Heart right ventricle (tissue), 16 donors: ENCODE data around the gene ROPN1. TPM values are rescaled to one million over a fixed set of nuclear protein-coding genes. Genes with fewer than 3 reads are reported as not detected.

Source experiments
- ATAC-seq, 8 donors: fragments of 200-7000 bp; cut with Tn5 transposase; one replicate each; pipeline ENCODE4 v1.9.1; 2020; ENCODE audit warnings: mild to moderate bottlenecking in 8 of 8, moderate library complexity in 8 of 8, moderate number of reproducible peaks in 1 of 8
- DNase-seq, 2 donors: peaks; one replicate each; pipeline ENCODE4 v3.0.0-alpha.2; 2020
- H3K27ac ChIP-seq, 10 donors: fragments of 200-600 bp; sonication (generic) in 2 of 10; one replicate each; pipeline versions ENCODE4 v1.5.0 to v1.8.0; 2020 to 2022; ENCODE audit warnings: mild to moderate bottlenecking in 3 of 10
- H3K27me3 ChIP-seq, 7 donors: fragments of 200-600 bp; one replicate each; pipeline ENCODE4 v1.8.0; 2021 to 2022; ENCODE audit warnings: mild to moderate bottlenecking in 2 of 7
- H3K36me3 ChIP-seq, 9 donors: fragments of 200-600 bp; sonication (generic) in 1 of 9; one replicate each; pipeline versions ENCODE4 v1.5.0 to v1.8.0; 2020 to 2022; ENCODE audit warnings: mild to moderate bottlenecking in 2 of 9
- H3K4me1 ChIP-seq, 9 donors: fragments of 200-600 bp; sonication (generic) in 1 of 9; one replicate each; pipeline versions ENCODE4 v1.5.0 to v1.8.0; 2020 to 2022; ENCODE audit warnings: mild to moderate bottlenecking in 4 of 9
- H3K4me3 ChIP-seq, 10 donors: fragments of 200-600 bp; sonication (generic) in 2 of 10; one replicate each; pipeline versions ENCODE4 v1.5.0 to v1.8.0; 2020 to 2022; ENCODE audit warnings: mild to moderate bottlenecking in 7 of 10, moderate library complexity in 2 of 10
- H3K9me3 ChIP-seq, 11 donors: fragments of 200-600 bp in 10 of 11; sonication (generic) in 2 of 11; one replicate each; pipeline versions ENCODE4 v1.5.0 to v1.8.0; 2013 to 2022; ENCODE audit warnings: mild to moderate bottlenecking in 2 of 11, control low read depth in 1 of 11, moderate library complexity in 1 of 11
- WGBS, 2 donors: extraction: QIAGEN DNeasy Blood & Tissue Kit; methylation state at CpG; one replicate each; pipeline ENCODE4 v1.1.7; 2013; ENCODE audit warnings: inconsistent platforms in 1 of 2; 5-methylcytosine and 5-hydroxymethylcytosine counted together
- intact Hi-C, 10 donors: fragments of 100-400 bp; cut with DNase I; formaldehyde crosslinking; loops; one replicate each; pipeline versions ENCODE4 v1.11.1 to v1.14.2; 2022
- polyA plus RNA-seq, 2 donors: library from polyadenylated mRNA; stranded (reverse); fragments of 200-250 nt; gene quantifications; one replicate each; pipeline ENCODE4 v1.2.3, GENCODE V29; 2013
- total RNA-seq, 10 donors: library from RNA; stranded (reverse); fragmentation: NEBNext Ultra II Directional in 3 of 10; extraction: Animal tissue kit (Norgen Biotek cat#: 25700) in 3 of 10; gene quantifications; one replicate each; pipeline versions ENCODE4 v1.2.1 to v1.2.4, GENCODE V29; 2021 to 2023
- TF ChIP-seq, protein P1 (sequence below), 9 donors: fragments of 200-600 bp; sonication (generic) in 2 of 9; IDR thresholded peaks; one replicate each; pipeline versions ENCODE4 v1.5.0 to v1.8.0; 2021 to 2022; ENCODE audit warnings: antibody characterized with exemption in 9 of 9, mild to moderate bottlenecking in 5 of 9, moderate library complexity in 1 of 9
- donor health status: Arrhythmogenic right ventricular cardiomyopathy.
- donor health status: ischemic (EF 13 %, LVEDD 7.1; RV severe dilation, severe dysfunction).
- donor health status: healthy with polysubstance abuse.
- donor health status: DM: no; HTN: yes; CAD: no.
- donor health status: DM: no; HTN: no; CAD: no.
- donor health status: ischemic (EF 25% LVEDD 6.9; RV normal size, moderate dysfunction).
- donor health status: ischemic (EF 25% LVEDD 5.7; RV mildly dilated, moderate dysfunction).
- donor health status: healthy.
- donor health status: DM: yes; HTN: yes; CAD: no.
- donor health status: Ischemic cardiomyopathy.
- donor health status: ischemic (EF 35%, LVEDD 5.7; RV mildly dilated, moderate dysfunction).
- donor health status: nonischemic (EF 11% LVEDD 7.7; RV severe dilation, severe dysfunction).
- donor health status: DM: yes; HTN: yes; CAD: no.
- donor health status: PGD.
- donor health status: ischemic (EF 29% LVEDD 5.4; RV normal size, mild dysfunction).
- donor health status: nonischemic (EF 23%, LVEDD 6.1; RV moderate dilation, normal function).

ROPN1 gene
- total and polyA plus RNA-seq, 12 donors: 0.28 to 2.0 (median 0.42) TPM; not detected in 5

DNA sequence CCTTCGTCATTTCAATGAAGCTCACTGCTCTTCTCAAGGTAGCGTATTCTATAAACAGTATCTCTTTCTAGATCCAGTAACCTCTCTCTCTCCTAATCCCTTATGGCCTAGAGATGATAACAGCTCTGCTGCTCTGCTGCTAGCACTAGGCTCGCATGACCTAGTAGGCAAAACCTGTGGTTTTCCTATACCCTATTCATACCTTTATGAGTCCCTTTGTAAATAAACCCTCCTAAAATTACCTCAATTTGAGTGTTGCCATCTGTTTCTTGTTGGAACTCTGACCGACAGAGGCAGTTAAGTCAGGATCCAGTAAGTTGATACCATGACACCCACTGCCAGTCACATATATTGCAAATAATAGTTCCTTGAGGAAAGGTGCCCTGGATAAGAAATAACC lies 38.2 kb downstream of the ROPN1 start:
- WGBS, 2 donors: 96 to 98% methylated on average over 4 of the region's 4 CpGs
- intact Hi-C loops: no loop called here
- no peak overlapping the region for H3K27ac ChIP-seq
- no peaks in the 10 kb centered on the region for H3K27me3 ChIP-seq
- no peak overlapping the region for H3K4me3 ChIP-seq
- no peaks in the 10 kb centered on the region for H3K9me3 ChIP-seq
- ATAC-seq (no peak), DNase-seq (no peak)
- peaks cover 0 to 7% (median 0%) of the 10 kb centered on the region in 9 donors for H3K4me1 ChIP-seq
- TF ChIP-seq, protein P1, sequence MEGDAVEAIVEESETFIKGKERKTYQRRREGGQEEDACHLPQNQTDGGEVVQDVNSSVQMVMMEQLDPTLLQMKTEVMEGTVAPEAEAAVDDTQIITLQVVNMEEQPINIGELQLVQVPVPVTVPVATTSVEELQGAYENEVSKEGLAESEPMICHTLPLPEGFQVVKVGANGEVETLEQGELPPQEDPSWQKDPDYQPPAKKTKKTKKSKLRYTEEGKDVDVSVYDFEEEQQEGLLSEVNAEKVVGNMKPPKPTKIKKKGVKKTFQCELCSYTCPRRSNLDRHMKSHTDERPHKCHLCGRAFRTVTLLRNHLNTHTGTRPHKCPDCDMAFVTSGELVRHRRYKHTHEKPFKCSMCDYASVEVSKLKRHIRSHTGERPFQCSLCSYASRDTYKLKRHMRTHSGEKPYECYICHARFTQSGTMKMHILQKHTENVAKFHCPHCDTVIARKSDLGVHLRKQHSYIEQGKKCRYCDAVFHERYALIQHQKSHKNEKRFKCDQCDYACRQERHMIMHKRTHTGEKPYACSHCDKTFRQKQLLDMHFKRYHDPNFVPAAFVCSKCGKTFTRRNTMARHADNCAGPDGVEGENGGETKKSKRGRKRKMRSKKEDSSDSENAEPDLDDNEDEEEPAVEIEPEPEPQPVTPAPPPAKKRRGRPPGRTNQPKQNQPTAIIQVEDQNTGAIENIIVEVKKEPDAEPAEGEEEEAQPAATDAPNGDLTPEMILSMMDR (IDR thresholded peaks at IDR 0.05): no peak
- H3K36me3 ChIP-seq: peaks cover 0 to 69% (median 8%) of the 10 kb centered on the region in 9 donors

DNA sequence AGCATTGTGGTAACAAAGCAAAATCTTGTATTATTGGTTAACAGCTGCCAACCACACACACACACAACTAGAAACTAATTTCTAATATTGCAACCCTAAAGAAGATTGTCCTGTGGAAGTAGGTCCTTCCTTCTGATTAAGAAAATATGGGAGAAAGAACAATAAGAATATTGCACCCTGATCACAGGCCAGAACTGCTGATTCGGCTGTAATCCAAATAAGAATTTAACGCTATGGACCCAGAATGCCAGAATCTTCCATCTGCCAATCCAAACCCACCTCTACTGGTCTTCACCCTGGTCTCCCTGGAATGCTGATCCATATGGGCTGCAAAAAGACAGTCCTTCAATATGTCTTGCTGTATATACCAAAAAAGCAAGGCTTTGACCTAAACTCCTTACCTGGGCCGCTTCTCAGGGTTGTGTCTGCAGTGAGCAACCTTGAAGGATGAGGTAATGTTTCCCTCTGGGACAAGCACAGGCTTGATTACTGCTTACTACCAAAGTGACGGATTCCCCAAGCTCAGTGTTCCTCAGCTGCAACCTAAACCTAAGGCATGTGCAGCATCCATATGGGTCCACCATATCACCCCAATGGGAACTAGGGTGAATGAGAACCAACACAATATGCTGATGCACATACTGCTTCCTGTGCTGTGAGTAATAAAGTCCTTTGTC lies 38.9 kb downstream of the ROPN1 start:
- Histone ChIP-seq H3K4me3 (no peak overlapping the region), H3K27ac (no peak overlapping the region), H3K4me1 (no peaks in the 10 kb centered on the region), H3K9me3 (no peaks in the 10 kb centered on the region), H3K36me3 (peaks cover 0 to 77% (median 15%) of the 10 kb centered on the region in 9 donors), H3K27me3 (no peaks in the 10 kb centered on the region)
- ATAC-seq (no peak), DNase-seq (no peak)
- WGBS, 2 donors: 95 to 100% methylated on average over 4 of the region's 4 CpGs
- TF ChIP-seq, protein P1 (IDR thresholded peaks at IDR 0.05): no peak
- intact Hi-C loops: no loop called here

DNA sequence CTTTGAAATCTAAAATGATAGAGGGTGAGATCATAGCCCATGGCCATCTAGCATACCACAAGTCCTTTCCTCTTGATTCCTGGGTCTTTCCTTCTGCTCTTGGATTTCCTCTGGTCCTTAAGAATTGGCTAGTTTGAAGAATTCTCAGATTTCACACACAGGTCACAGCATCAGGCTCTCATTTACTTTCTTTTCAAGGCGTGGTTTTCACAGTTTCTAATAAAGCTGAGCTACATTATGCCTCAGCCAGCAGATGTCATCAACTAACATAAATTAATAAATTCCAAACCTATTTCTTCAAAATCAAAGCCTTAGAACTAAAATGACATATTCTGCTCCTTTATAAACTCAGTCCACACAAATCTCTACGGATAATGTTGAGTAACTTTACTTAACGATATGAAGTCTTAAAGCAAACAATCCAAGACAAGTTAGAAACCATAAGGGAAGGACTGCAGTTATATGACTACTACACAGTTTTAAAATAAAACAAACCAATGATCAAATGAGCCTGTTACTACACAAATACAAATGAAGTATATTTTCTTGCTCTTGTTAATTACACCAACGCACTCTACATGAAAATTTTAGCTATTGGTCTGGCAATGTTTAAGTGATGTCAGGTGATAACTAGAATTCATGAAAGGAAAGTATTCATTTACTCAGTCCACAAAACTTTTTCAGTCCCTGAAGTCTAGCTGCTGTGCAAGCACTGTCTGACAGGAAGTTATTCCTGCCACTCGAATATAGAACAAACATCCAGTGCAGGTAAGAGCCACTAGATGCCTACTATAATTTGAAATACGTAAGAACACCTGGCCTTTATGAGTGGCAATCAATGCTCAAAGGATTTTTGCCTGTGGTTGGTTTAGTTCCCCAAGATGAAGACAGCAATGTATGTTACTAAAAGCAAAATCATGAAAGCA lies 40.1 kb downstream of the ROPN1 start:
- peaks cover 0 to 89% (median 20%) of the 10 kb centered on the region in 9 donors for H3K36me3 ChIP-seq
- no peak overlapping the region for H3K27ac ChIP-seq
- DNase-seq (no peak), ATAC-seq (no peak)
- H3K4me1 ChIP-seq: no peaks in the 10 kb centered on the region
- intact Hi-C loops: no loop called here
- no peaks in the 10 kb centered on the region for H3K27me3 ChIP-seq
- no peak overlapping the region for H3K4me3 ChIP-seq
- no peaks in the 10 kb centered on the region for H3K9me3 ChIP-seq
- 93 to 94% methylated on average over 6 of the region's 6 CpGs for WGBS, 2 donors
- TF ChIP-seq, protein P1 (IDR thresholded peaks at IDR 0.05): no peak

DNA sequence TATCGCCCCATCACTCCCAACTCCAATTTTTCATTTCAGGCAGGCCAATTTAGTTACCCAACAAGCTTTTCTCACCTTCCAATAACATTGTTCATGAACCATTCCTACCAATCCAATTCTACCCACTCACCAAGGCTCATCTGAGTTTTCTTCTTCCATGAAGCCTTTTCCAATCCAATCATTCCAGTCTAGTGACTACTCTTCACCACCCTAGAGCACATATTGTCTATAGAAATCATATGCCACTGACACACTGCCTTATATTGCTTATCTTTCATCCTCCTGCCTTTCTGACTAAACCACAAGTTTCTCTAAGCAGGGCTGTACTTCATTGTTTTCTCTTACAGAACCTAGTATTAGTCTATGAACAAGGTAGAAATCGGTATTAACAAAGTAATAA lies 42.3 kb downstream of the ROPN1 start:
- no peak for DNase-seq
- no peak for ATAC-seq
- Histone ChIP-seq H3K9me3 (no peaks in the 10 kb centered on the region), H3K27ac (no peak overlapping the region), H3K4me1 (no peaks in the 10 kb centered on the region), H3K36me3 (peaks cover 0 to 91% (median 20%) of the 10 kb centered on the region in 9 donors), H3K4me3 (no peak overlapping the region), H3K27me3 (no peaks in the 10 kb centered on the region)
- WGBS, 2 donors: 97 to 100% methylated on average over 2 of the region's 2 CpGs
- TF ChIP-seq, protein P1 (IDR thresholded peaks at IDR 0.05): no peak
- intact Hi-C loops: no loop called here
